ENCODE data around the gene GNAQ. TPM values are rescaled to one million over a fixed set of nuclear protein-coding genes. Genes with fewer than 3 reads are reported as not detected.
A peak's percentile ranks its signal among the peaks of the same experiment; 100 is the strongest.

Gene GNAQ
- total and polyA plus RNA-seq, 9 donors = 22.0 to 72.2 (median 53.1) TPM

DNA sequence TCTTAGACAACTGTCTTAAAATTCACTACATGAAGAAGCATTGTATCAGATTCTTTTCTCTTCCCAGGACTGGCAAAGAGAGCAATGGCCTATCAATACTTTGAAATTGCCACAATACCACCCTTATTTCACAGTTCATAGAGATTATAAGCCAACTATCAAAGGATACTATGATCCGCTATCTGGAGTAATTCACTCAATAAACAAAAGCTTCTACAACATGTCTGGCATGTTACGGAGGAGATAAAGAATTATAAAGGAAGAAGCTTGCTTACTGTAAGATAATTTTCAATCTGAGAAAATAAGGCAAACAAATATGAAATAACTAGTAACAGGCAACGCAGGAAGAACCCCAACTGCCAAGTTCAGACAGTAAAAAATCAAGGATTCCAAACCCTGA is 114.8 kb downstream of the GNAQ start:
- 43 to 53% (median 48%) methylated on average over 3 of the region's 3 CpGs for WGBS, 3 donors
- intact Hi-C loops (cut with DNase I) = no loop called here

DNA sequence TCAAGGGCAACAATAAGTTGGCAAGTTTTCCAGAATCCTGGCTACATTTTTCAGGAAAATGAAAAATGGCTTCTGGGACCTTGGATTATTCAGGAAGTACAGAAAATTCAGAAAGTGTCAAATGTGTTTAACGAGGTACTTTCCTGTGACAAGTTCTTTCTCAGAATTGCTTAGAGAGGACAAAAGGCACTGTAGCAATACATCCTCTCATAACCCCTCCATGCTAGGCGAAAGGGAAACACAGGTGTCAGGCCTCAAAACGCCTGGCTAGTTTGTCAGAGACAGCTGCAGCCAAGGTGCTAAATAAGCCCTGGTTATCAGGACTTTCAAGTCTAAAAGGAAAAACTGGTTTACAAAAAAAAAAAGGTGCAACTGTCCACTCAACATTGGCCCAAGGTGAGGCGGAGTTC is 115.2 kb downstream of the GNAQ start:
- Histone ChIP-seq H3K36me3 (no peaks in the 10 kb centered on the region), H3K27ac (no peak overlapping the region), H3K4me3 (no peak overlapping the region), H3K4me1 (ENCODE audit: insufficient read depth) (peaks cover 4% of the 10 kb centered on the region), H3K9me3 (no peaks in the 10 kb centered on the region), H3K27me3 (no peaks in the 10 kb centered on the region)
- TF ChIP-seq EP300 (IDR thresholded peaks at IDR 0.05) = no peak
- no peak for TF ChIP-seq POLR2A (IDR thresholded peaks at IDR 0.05)
- TF ChIP-seq, protein P1, sequence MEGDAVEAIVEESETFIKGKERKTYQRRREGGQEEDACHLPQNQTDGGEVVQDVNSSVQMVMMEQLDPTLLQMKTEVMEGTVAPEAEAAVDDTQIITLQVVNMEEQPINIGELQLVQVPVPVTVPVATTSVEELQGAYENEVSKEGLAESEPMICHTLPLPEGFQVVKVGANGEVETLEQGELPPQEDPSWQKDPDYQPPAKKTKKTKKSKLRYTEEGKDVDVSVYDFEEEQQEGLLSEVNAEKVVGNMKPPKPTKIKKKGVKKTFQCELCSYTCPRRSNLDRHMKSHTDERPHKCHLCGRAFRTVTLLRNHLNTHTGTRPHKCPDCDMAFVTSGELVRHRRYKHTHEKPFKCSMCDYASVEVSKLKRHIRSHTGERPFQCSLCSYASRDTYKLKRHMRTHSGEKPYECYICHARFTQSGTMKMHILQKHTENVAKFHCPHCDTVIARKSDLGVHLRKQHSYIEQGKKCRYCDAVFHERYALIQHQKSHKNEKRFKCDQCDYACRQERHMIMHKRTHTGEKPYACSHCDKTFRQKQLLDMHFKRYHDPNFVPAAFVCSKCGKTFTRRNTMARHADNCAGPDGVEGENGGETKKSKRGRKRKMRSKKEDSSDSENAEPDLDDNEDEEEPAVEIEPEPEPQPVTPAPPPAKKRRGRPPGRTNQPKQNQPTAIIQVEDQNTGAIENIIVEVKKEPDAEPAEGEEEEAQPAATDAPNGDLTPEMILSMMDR (IDR thresholded peaks at IDR 0.05) = no peak
- WGBS, 3 donors = 46 to 49% (median 48%) methylated on average over 4 of the region's 4 CpGs
- DNase-seq = peak in 1 of 5 donors; percentile 14
- intact Hi-C loops (cut with DNase I) = no loop called here

More for the DNA sequence above, 114.8 kb downstream of the GNAQ start:
- TF ChIP-seq, protein P1 (IDR thresholded peaks at IDR 0.05) = no peak
- TF ChIP-seq POLR2A (IDR thresholded peaks at IDR 0.05) (no peak), EP300 (IDR thresholded peaks at IDR 0.05) (no peak)
- Histone ChIP-seq H3K27ac (no peak overlapping the region), H3K4me1 (ENCODE audit: insufficient read depth) (peaks cover 4% of the 10 kb centered on the region), H3K36me3 (no peaks in the 10 kb centered on the region), H3K9me3 (no peaks in the 10 kb centered on the region), H3K27me3 (no peaks in the 10 kb centered on the region), H3K4me3 (no peak overlapping the region)
- no peak for DNase-seq

DNA sequence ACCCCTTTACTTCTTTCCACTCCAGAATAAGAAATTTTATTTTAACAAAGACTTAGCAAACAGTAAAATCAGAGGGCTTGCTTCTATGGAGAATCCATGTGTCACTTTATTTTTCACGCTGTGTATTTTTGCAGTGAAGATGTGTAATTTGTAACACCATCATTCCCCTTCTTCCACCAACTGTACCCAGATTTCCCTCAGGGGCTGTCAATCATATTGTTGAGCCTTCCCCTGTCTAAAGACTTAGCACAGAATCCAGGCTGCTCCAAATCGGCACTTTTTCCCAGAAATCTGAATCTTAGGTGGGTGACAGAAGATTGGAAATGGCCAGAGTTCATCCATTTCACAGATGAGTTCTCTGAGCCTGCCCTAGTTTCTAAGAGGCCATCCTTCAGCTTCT is 115.9 kb downstream of the GNAQ start:
- H3K9me3 ChIP-seq = no peaks in the 10 kb centered on the region
- DNase-seq = no peak
- H3K36me3 ChIP-seq = no peaks in the 10 kb centered on the region
- H3K27ac ChIP-seq = no peak overlapping the region
- no peaks in the 10 kb centered on the region for H3K27me3 ChIP-seq
- H3K4me3 ChIP-seq = no peak overlapping the region
- H3K4me1 ChIP-seq (ENCODE audit: insufficient read depth) = peaks cover 4% of the 10 kb centered on the region
- 81 to 93% (median 81%) methylated on average over 2 of the region's 2 CpGs for WGBS, 3 donors
- TF ChIP-seq, protein P1 (IDR thresholded peaks at IDR 0.05) = no peak
- TF ChIP-seq EP300 (IDR thresholded peaks at IDR 0.05) (no peak), POLR2A (IDR thresholded peaks at IDR 0.05) (no peak)
- intact Hi-C loops (cut with DNase I) = no loop called here

DNA sequence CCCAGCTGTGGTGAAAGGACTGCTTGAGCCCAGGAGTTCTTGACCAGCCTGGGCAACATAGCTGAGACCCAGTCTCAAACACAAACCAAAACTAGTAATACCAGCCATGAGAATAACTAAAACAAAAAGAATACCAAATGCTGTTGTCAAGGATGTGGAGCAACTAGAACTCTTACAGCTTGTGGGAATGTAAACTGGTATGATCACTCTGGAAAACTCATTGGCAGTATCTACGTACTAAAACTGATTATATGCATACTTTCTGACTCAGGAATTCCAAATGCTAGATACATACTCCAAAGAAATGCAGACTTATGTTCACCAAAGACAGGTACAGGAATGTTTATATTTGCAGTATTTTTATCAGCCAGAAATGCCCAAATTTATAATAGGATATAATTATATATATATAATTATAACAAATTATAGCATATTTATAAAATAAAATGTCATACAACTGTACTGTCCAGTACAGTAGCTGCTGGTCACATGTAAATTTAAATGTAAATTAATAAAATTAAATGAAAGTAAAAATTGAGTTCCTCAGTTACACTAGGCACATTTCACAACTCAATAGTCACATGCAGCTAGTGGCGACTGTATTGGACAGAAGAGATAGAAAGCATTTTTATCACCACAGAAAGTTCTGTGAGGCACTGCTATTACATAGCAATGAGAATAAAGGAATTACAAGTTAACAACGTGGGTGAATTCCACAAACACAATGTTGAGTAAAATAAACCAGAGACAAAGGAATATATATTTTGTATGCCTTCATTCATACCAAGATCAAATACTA is 118.5 kb downstream of the GNAQ start:
- Histone ChIP-seq H3K27ac (no peak overlapping the region), H3K4me1 (ENCODE audit: insufficient read depth) (peaks cover 4% of the 10 kb centered on the region), H3K27me3 (no peaks in the 10 kb centered on the region), H3K36me3 (no peaks in the 10 kb centered on the region), H3K9me3 (no peaks in the 10 kb centered on the region), H3K4me3 (no peak overlapping the region)
- intact Hi-C loops (cut with DNase I) = no loop called here
- DNase-seq = no peak
- WGBS, 3 donors = 85 to 93% (median 91%) methylated on average over 3 of the region's 3 CpGs
- TF ChIP-seq POLR2A (IDR thresholded peaks at IDR 0.05) (no peak), EP300 (IDR thresholded peaks at IDR 0.05) (no peak)
- TF ChIP-seq, protein P1 (IDR thresholded peaks at IDR 0.05) = no peak
